MM.1S (cell line): ENCODE data around the gene EFNA5.

Source experiments
- DNase-seq: peaks from one replicate; pipeline ENCODE4 v3.0.0-alpha.2; 2015
- H2AFZ ChIP-seq: fragments of 300-600 bp; sonication (generic); 2 replicates; pipeline ENCODE4 v1.6.0; 2016; ENCODE audit warnings: antibody characterized with exemption, low read length
- H3F3A ChIP-seq: fragments of 300-600 bp; sonication (generic); 2 replicates; pipeline ENCODE4 v1.6.1; 2016; ENCODE audit warnings: mild to moderate bottlenecking, antibody characterized with exemption, low read length, moderate library complexity, mixed read lengths; ENCODE audit not compliant: insufficient read depth
- H3K27ac ChIP-seq: fragments of 300-600 bp; sonication (generic); 2 replicates; pipeline ENCODE4 v1.5.1; 2016; ENCODE audit warnings: mild to moderate bottlenecking, low read length
- H3K27me3 ChIP-seq: fragments of 300-600 bp; sonication (generic); replicated peaks from 2 replicates; pipeline ENCODE4 v1.6.0; 2016; ENCODE audit warnings: low read length; ENCODE audit not compliant: insufficient read depth
- H3K36me3 ChIP-seq: fragments of 300-600 bp; sonication (generic); replicated peaks from 2 replicates; pipeline ENCODE4 v1.6.1; 2016; ENCODE audit warnings: mild to moderate bottlenecking, low read length, mixed read lengths; ENCODE audit not compliant: insufficient read depth
- H3K4me1 ChIP-seq: fragments of 300-600 bp; sonication (generic); 2 replicates; pipeline ENCODE4 v1.6.1; 2016; ENCODE audit warnings: low read length, mixed read lengths
- H3K4me2 ChIP-seq: fragments of 300-600 bp; sonication (generic); 2 replicates; pipeline ENCODE4 v1.6.0; 2016; ENCODE audit warnings: low read depth, low read length
- H3K4me3 ChIP-seq: fragments of 300-600 bp; sonication (generic); 2 replicates; pipeline ENCODE4 v1.5.1; 2016; ENCODE audit warnings: low read length, mixed read lengths
- H3K79me2 ChIP-seq: fragments of 300-600 bp; sonication (generic); 2 replicates; pipeline ENCODE4 v1.6.1; 2016; ENCODE audit warnings: mixed run types, low read length, mixed read lengths
- H3K9ac ChIP-seq: fragments of 300-600 bp; sonication (generic); 2 replicates; pipeline ENCODE4 v1.6.1; 2016; ENCODE audit warnings: low read length, mixed read lengths
- H3K9me2 ChIP-seq: fragments of 300-600 bp; sonication (generic); replicated peaks from 2 replicates; pipeline ENCODE4 v1.6.1; 2016; ENCODE audit warnings: mild to moderate bottlenecking, low read length, mixed read lengths; ENCODE audit not compliant: insufficient read depth
- H3K9me3 ChIP-seq: fragments of 300-600 bp; sonication (generic); replicated peaks from 2 replicates; pipeline ENCODE4 v1.6.1; 2016; ENCODE audit warnings: mild to moderate bottlenecking, low read length, mixed read lengths; ENCODE audit not compliant: insufficient read depth
- H4K20me1 ChIP-seq: fragments of 300-600 bp; sonication (generic); 2 replicates; pipeline ENCODE4 v1.6.1; 2016; ENCODE audit warnings: mild to moderate bottlenecking, low read length, moderate library complexity, mixed read lengths; ENCODE audit not compliant: insufficient read depth
- EZH2 ChIP-seq: fragments of 300-600 bp; sonication (generic); optimal IDR thresholded peaks from 2 replicates; pipeline ENCODE3; 2017; ENCODE audit warnings: low read depth, mild to moderate bottlenecking, antibody characterized with exemption, low read length, mixed read lengths
- EZH2phosphoT487 ChIP-seq: fragments of 300-600 bp; sonication (generic); IDR thresholded peaks from 2 replicates; pipeline ENCODE4 v1.6.1; 2018; ENCODE audit warnings: antibody characterized with exemption, low read length
- TF ChIP-seq, protein P1 (sequence below): fragments of 300-600 bp; sonication (generic); IDR thresholded peaks from 2 replicates; pipeline ENCODE4 v1.5.1; 2016; ENCODE audit warnings: antibody characterized with exemption, low read length, mixed read lengths

EFNA5 gene

DNA sequence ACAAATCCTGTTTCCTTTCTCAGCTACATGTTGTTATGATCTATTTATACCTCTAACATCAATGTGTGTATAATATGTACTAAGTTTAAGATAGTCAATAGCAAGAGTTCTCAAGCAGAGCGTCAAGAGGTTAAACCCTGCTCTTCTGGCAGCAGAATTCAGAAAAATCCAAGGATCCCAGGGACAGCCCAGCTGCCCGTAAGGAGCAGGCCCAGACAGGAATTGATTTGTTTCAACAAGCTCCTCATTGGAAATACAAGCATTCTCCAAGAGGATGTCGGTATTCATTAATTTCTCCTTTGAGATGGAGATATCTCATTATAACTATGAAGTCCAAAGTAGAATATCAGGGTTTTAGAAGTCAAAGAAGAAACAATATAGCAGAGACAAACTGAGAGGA is 14.9 kb downstream of the EFNA5 start:
- Histone ChIP-seq H3K27ac (no peak overlapping the region), H3K27me3 (no peaks in the 10 kb centered on the region), H3K9me2 (no peaks in the 10 kb centered on the region), H4K20me1 (no peaks in the 10 kb centered on the region), H3K4me1 (peaks cover 5% of the 10 kb centered on the region; the same call in 1 of the 2 replicates), H3K4me2 (no peak overlapping the region), H3K36me3 (no peaks in the 10 kb centered on the region), H3K9ac (no peak overlapping the region), H3F3A (peaks cover 3% of the 10 kb centered on the region; the same call in 1 of the 2 replicates), H3K4me3 (no peak overlapping the region), H3K9me3 (no peaks in the 10 kb centered on the region), H3K79me2 (no peaks in the 10 kb centered on the region), H2AFZ (no peak overlapping the region)
- TF ChIP-seq EZH2 (no peak), EZH2phosphoT487 (no peak)
- TF ChIP-seq, protein P1, sequence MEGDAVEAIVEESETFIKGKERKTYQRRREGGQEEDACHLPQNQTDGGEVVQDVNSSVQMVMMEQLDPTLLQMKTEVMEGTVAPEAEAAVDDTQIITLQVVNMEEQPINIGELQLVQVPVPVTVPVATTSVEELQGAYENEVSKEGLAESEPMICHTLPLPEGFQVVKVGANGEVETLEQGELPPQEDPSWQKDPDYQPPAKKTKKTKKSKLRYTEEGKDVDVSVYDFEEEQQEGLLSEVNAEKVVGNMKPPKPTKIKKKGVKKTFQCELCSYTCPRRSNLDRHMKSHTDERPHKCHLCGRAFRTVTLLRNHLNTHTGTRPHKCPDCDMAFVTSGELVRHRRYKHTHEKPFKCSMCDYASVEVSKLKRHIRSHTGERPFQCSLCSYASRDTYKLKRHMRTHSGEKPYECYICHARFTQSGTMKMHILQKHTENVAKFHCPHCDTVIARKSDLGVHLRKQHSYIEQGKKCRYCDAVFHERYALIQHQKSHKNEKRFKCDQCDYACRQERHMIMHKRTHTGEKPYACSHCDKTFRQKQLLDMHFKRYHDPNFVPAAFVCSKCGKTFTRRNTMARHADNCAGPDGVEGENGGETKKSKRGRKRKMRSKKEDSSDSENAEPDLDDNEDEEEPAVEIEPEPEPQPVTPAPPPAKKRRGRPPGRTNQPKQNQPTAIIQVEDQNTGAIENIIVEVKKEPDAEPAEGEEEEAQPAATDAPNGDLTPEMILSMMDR, result no peak
- DNase-seq, result no peak

DNA sequence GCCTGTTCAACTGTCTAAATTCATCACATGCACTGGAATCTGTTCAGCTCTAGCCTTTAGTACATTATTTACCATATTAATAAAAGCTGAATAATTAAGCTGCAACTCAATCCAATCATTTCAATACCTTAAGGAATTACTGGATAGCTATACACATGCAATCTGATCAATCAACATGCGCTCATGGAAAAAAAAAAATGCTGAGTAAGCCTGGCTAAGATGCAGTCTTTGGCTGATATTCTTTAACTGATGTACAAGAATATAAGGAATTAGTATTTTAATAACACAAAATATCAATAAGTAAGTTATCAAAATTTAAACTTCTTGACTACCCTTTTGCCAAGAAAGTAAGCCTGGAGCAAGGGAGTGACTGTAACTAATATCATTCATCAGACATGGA is 15.9 kb downstream of the EFNA5 start:
- no peaks in the 10 kb centered on the region for H3K27me3 ChIP-seq
- no peaks in the 10 kb centered on the region for H3F3A ChIP-seq
- no peak overlapping the region for H3K9ac ChIP-seq
- H4K20me1 ChIP-seq, result no peaks in the 10 kb centered on the region
- H3K27ac ChIP-seq, result no peak overlapping the region
- H3K4me2 ChIP-seq, result no peak overlapping the region
- no peak overlapping the region for H2AFZ ChIP-seq
- H3K9me3 ChIP-seq, result no peaks in the 10 kb centered on the region
- no peaks in the 10 kb centered on the region for H3K4me1 ChIP-seq
- TF ChIP-seq EZH2phosphoT487, result no peak
- TF ChIP-seq, protein P1, result no peak
- no peak for TF ChIP-seq EZH2
- no peaks in the 10 kb centered on the region for H3K36me3 ChIP-seq
- no peaks in the 10 kb centered on the region for H3K9me2 ChIP-seq
- H3K79me2 ChIP-seq, result no peaks in the 10 kb centered on the region
- no peak overlapping the region for H3K4me3 ChIP-seq
- DNase-seq, result no peak

DNA sequence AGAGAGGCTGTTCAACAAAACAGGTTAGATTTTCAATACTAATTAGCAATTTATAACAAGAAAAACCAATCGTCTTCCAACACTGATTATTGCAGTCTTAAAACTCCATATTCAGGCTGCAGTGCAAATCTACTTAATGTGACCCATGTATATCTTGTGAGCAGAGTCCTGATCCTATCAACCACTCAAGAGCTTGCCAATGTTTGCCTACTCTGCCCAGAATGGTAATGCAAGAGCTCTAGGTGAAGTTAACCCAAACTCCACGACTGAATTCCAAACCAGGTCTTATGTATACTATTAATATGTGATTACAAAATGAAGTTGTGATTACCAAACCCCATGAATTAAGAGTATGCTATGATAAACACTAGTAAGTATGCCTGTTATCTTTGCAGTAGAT is 17.1 kb downstream of the EFNA5 start:
- Histone ChIP-seq H3K79me2 (no peaks in the 10 kb centered on the region), H3K4me2 (no peak overlapping the region), H2AFZ (no peak overlapping the region), H3F3A (no peaks in the 10 kb centered on the region), H3K4me3 (no peak overlapping the region), H3K36me3 (no peaks in the 10 kb centered on the region), H3K9me2 (no peaks in the 10 kb centered on the region), H3K27ac (no peak overlapping the region), H4K20me1 (no peaks in the 10 kb centered on the region), H3K9me3 (no peaks in the 10 kb centered on the region), H3K9ac (no peak overlapping the region), H3K27me3 (no peaks in the 10 kb centered on the region), H3K4me1 (no peaks in the 10 kb centered on the region)
- TF ChIP-seq EZH2 (no peak), EZH2phosphoT487 (no peak)
- TF ChIP-seq, protein P1, result no peak
- no peak for DNase-seq
